NCI-H2196 (cell line): ENCODE measurements around the gene PPP4R1.

ENCODE experiments used
- DNase-seq: peaks from one replicate; lab custom pipeline; 2025; ENCODE audit not compliant: unreplicated experiment; lab: John Stamatoyannopoulos, UW

PPP4R1 gene

GRCh38 chr18:9508446-9509025, 105.8 kb downstream of the PPP4R1 start:
- DNase-seq: no peak

DNA sequence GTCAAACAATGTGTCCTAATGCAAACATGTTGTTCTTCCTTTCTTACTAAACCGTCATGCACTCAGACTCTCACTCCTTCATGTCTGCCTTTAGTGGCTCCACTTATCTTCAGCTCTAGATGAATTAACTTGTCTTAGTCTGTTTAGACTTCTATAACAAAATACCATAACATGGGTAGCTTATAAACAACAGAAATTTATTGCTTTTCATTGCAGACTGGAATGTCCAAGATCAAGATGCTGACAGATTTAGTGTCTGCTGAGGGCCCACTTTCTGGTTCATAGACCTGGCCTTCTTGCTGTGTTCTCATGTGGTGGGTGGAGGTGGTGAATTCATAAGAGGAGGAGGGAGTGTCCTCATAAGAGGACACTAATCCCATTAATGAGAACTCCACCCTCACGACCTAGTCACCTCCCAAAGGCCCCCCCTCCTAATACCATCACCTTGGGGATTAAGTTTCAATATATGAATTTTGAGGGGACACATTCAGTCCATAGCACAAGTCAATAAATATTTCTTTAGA, 106.7 kb downstream of the PPP4R1 start:
- no peak for DNase-seq

- DNase-seq: peak; percentile 76
These were observed 108.1 kb downstream of the PPP4R1 start for GRCh38 chr18:9506046-9506792.
